Naive thymus-derived CD4-positive, alpha-beta T cell (primary cell): Measurements from ENCODE around the gene RNF150. TPM values are rescaled to one million over a fixed set of nuclear protein-coding genes. Genes with fewer than 3 reads are reported as not detected.

Source experiments
- ATAC-seq: fragments of 150-1000 bp; cut with Tn5 transposase; 2 replicates; pipeline ENCODE4 v1.10.0; 2021; ENCODE audit warnings: mild to moderate bottlenecking, moderate library complexity
- CTCF ChIA-PET: fragments of 350-600 bp; sonication (Branson Sonifier 250); formaldehyde crosslinking; loops from one replicate; lab custom pipeline; 2021; ENCODE audit warnings: antibody characterized with exemption; lab: Charles Lee
- POLR2A ChIA-PET: fragments of 350-600 bp; sonication (Branson Sonifier 250); formaldehyde crosslinking; loops from one replicate; lab custom pipeline; 2021; ENCODE audit warnings: antibody characterized with exemption, inconsistent platforms; lab: Charles Lee
- DNase-seq, 9 donors: peaks; one replicate each; pipeline versions ENCODE4 v3.0.0 to v3.0.0-alpha.2; 2020 to 2022; ENCODE audit warnings: mixed read lengths in 1 of 9
- H3K27ac ChIP-seq: one replicate; pipeline ENCODE4 v1.7.0; 2013; ENCODE audit warnings: mild to moderate bottlenecking, low read depth, low read length, moderate library complexity
- H3K27me3 ChIP-seq, 2 donors: one replicate each; pipeline ENCODE4 v1.7.0; 2013; ENCODE audit warnings: low read length in 2 of 2, mild to moderate bottlenecking in 2 of 2, moderate library complexity in 2 of 2; ENCODE audit not compliant: control insufficient read depth in 2 of 2, insufficient read depth in 2 of 2
- H3K36me3 ChIP-seq, 3 experiments: 1 replicate in 2 of 3; 2 replicates in 1 of 3; pipeline ENCODE4 v1.7.0; 2013; ENCODE audit warnings: low read length in 3 of 3, mild to moderate bottlenecking in 3 of 3, moderate library complexity in 1 of 3; ENCODE audit not compliant: insufficient read depth in 3 of 3, control insufficient read depth in 2 of 3
- H3K4me1 ChIP-seq, 2 donors: one replicate each; pipeline ENCODE4 v1.7.0; 2013; ENCODE audit warnings: low read length in 2 of 2, mild to moderate bottlenecking in 2 of 2, moderate library complexity in 1 of 2; ENCODE audit not compliant: control insufficient read depth in 2 of 2, insufficient read depth in 2 of 2
- H3K4me3 ChIP-seq: 2 replicates; pipeline ENCODE4 v1.7.0; 2013; ENCODE audit warnings: mild to moderate bottlenecking, low read length
- H3K9me3 ChIP-seq, 3 experiments: 1 replicate in 2 of 3; 2 replicates in 1 of 3; pipeline ENCODE4 v1.7.0; 2013; ENCODE audit warnings: low read length in 3 of 3; ENCODE audit not compliant: control insufficient read depth in 2 of 3
- H3K27ac Mint-ChIP-seq, 9 donors: one replicate each; pipeline ENCODE4 v1.8.0; 2020 to 2022; ENCODE audit warnings: mixed read lengths in 9 of 9, mild to moderate bottlenecking in 8 of 9, moderate library complexity in 5 of 9, inconsistent platforms in 2 of 9
- H3K27me3 Mint-ChIP-seq, 5 donors: one replicate each; pipeline ENCODE4 v1.8.0; 2021 to 2022; ENCODE audit warnings: mixed read lengths in 5 of 5, mild to moderate bottlenecking in 1 of 5
- H3K36me3 Mint-ChIP-seq, 5 donors: one replicate each; pipeline ENCODE4 v1.8.0; 2020 to 2022; ENCODE audit warnings: mixed read lengths in 5 of 5, mild to moderate bottlenecking in 3 of 5, inconsistent platforms in 1 of 5
- H3K4me1 Mint-ChIP-seq, 7 donors: one replicate each; pipeline ENCODE4 v1.8.0; 2020 to 2022; ENCODE audit warnings: mixed read lengths in 7 of 7, mild to moderate bottlenecking in 3 of 7, inconsistent platforms in 1 of 7
- H3K4me3 Mint-ChIP-seq, 10 donors: one replicate each; pipeline ENCODE4 v1.8.0; 2020 to 2022; ENCODE audit warnings: mild to moderate bottlenecking in 10 of 10, mixed read lengths in 10 of 10, moderate library complexity in 6 of 10, inconsistent platforms in 2 of 10
- H3K9me3 Mint-ChIP-seq, 11 donors: one replicate each; pipeline ENCODE4 v1.8.0; 2020 to 2022; ENCODE audit warnings: mixed read lengths in 11 of 11, mild to moderate bottlenecking in 4 of 11, inconsistent platforms in 1 of 11, moderate library complexity in 1 of 11
- intact Hi-C, 2 donors: fragments of 100-400 bp; cut with micrococcal nuclease; formaldehyde crosslinking; loops; one replicate each; pipeline ENCODE4 v1.15.1; 2023
- polyA plus RNA-seq, 2 donors: library from polyadenylated mRNA; unstranded; fragments of 300-500 nt; fragmentation: Illumina TruSeq; gene quantifications; one replicate each; pipeline ENCODE4 v1.2.3, GENCODE V29; 2021
- total RNA-seq, 6 experiments: library from RNA in 5 of 6; stranded (reverse) in 5 of 6; gene quantifications; 1 replicate in 5 of 6; 2 replicates in 1 of 6; pipeline ENCODE4 v1.2.3 and lab custom pipeline; 2021 to 2026

The RNF150 gene
- total and polyA plus RNA-seq, 7 experiments from 2014 or later, result 0.02 TPM; not detected in 6

GRCh38 chr4:141036786-141037185 is 96.5 kb downstream of the RNF150 start:
- H3K9me3 ChIP-seq, result no peaks in the 10 kb centered on the region
- no peak for DNase-seq
- H3K4me1 Mint-ChIP-seq, result no peaks in the 10 kb centered on the region
- H3K9me3 Mint-ChIP-seq, result peaks cover 0 to 3% (median 0%) of the 10 kb centered on the region in 11 donors
- no peaks in the 10 kb centered on the region for H3K36me3 Mint-ChIP-seq
- H3K27me3 Mint-ChIP-seq, result peaks cover 0 to 9% (median 4%) of the 10 kb centered on the region in 5 donors
- no peaks in the 10 kb centered on the region for H3K36me3 ChIP-seq
- no peak overlapping the region for H3K4me3 Mint-ChIP-seq
- no peak overlapping the region for H3K27ac Mint-ChIP-seq
- ChIA-PET POLR2A (no interaction called here), CTCF (no interaction called here)
- no peak overlapping the region for H3K27ac ChIP-seq
- H3K27me3 ChIP-seq, result no peaks in the 10 kb centered on the region
- intact Hi-C loops, result no loop called here
- ATAC-seq, result no peak
- H3K4me1 ChIP-seq, result no peaks in the 10 kb centered on the region
- no peak overlapping the region for H3K4me3 ChIP-seq

GRCh38 chr4:141035920-141036319 is 97.3 kb downstream of the RNF150 start:
- CTCF ChIA-PET, result no interaction called here
- Mint-ChIP-seq H3K9me3 (peaks cover 0 to 3% (median 0%) of the 10 kb centered on the region in 11 donors), H3K4me1 (no peaks in the 10 kb centered on the region), H3K27ac (no peak overlapping the region), H3K27me3 (peaks cover 0 to 9% (median 4%) of the 10 kb centered on the region in 5 donors), H3K4me3 (no peak overlapping the region), H3K36me3 (no peaks in the 10 kb centered on the region)
- Histone ChIP-seq H3K27ac (no peak overlapping the region), H3K4me1 (no peaks in the 10 kb centered on the region), H3K4me3 (no peak overlapping the region), H3K27me3 (no peaks in the 10 kb centered on the region), H3K36me3 (no peaks in the 10 kb centered on the region), H3K9me3 (no peaks in the 10 kb centered on the region)
- ATAC-seq, result no peak
- intact Hi-C loops, result no loop called here
- no peak for DNase-seq
- POLR2A ChIA-PET, result no interaction called here

- POLR2A ChIA-PET, result interaction anchor here (0.6 kb wide), 1 partner anchor 121 kb away, joined by 3 read pairs; no protein-coding TSS in a partner anchor
- Mint-ChIP-seq H3K4me3 (no peak overlapping the region), H3K27me3 (peaks cover 0 to 5% (median 4%) of the 10 kb centered on the region in 5 donors), H3K36me3 (no peaks in the 10 kb centered on the region), H3K9me3 (peaks cover 0 to under 1% (median 0%) of the 10 kb centered on the region in 11 donors), H3K4me1 (no peaks in the 10 kb centered on the region), H3K27ac (no peak overlapping the region)
- Histone ChIP-seq H3K36me3 (no peaks in the 10 kb centered on the region), H3K4me1 (no peaks in the 10 kb centered on the region), H3K27me3 (no peaks in the 10 kb centered on the region), H3K4me3 (no peak overlapping the region), H3K27ac (no peak overlapping the region), H3K9me3 (no peaks in the 10 kb centered on the region)
- intact Hi-C loops, result no loop called here
- DNase-seq (no peak), ATAC-seq (no peak)
- CTCF ChIA-PET, result no interaction called here
These were observed 105.2 kb downstream of the RNF150 start for GRCh38 chr4:141028024-141028529.

- Mint-ChIP-seq H3K9me3 (no peaks in the 10 kb centered on the region), H3K4me1 (no peaks in the 10 kb centered on the region), H3K4me3 (no peak overlapping the region), H3K27me3 (peaks cover 0 to 5% (median 4%) of the 10 kb centered on the region in 5 donors), H3K27ac (no peak overlapping the region), H3K36me3 (no peaks in the 10 kb centered on the region)
- H3K9me3 ChIP-seq, result no peaks in the 10 kb centered on the region
- H3K4me3 ChIP-seq, result no peak overlapping the region
- no peaks in the 10 kb centered on the region for H3K36me3 ChIP-seq
- no peaks in the 10 kb centered on the region for H3K27me3 ChIP-seq
- POLR2A ChIA-PET, result no interaction called here
- ATAC-seq, result no peak
- no peaks in the 10 kb centered on the region for H3K4me1 ChIP-seq
- CTCF ChIA-PET, result no interaction called here
- intact Hi-C loops, result no loop called here
- DNase-seq, result no peak
- H3K27ac ChIP-seq, result no peak overlapping the region
These were observed 105.8 kb downstream of the RNF150 start for GRCh38 chr4:141027421-141027820.

- no peaks in the 10 kb centered on the region for H3K36me3 Mint-ChIP-seq
- H3K27me3 Mint-ChIP-seq, result peaks cover 0 to 5% (median 4%) of the 10 kb centered on the region in 5 donors
- H3K36me3 ChIP-seq, result no peaks in the 10 kb centered on the region
These were observed 106.4 kb downstream of the RNF150 start for GRCh38 chr4:141026900-141027299.

GRCh38 chr4:141023051-141023450 is 110.2 kb downstream of the RNF150 start:
- Histone ChIP-seq H3K4me3 (no peak overlapping the region), H3K36me3 (no peaks in the 10 kb centered on the region), H3K27me3 (no peaks in the 10 kb centered on the region), H3K27ac (no peak overlapping the region), H3K4me1 (no peaks in the 10 kb centered on the region), H3K9me3 (no peaks in the 10 kb centered on the region)
- H3K27ac Mint-ChIP-seq, result no peak overlapping the region
- ChIA-PET CTCF (no interaction called here), POLR2A (no interaction called here)
- no peaks in the 10 kb centered on the region for H3K36me3 Mint-ChIP-seq
- ATAC-seq, result no peak
- H3K9me3 Mint-ChIP-seq, result no peaks in the 10 kb centered on the region
- H3K27me3 Mint-ChIP-seq, result peaks cover 0 to 12% (median 8%) of the 10 kb centered on the region in 5 donors
- no peak for DNase-seq
- intact Hi-C loops, result no loop called here
- H3K4me3 Mint-ChIP-seq, result no peak overlapping the region
- H3K4me1 Mint-ChIP-seq, result no peaks in the 10 kb centered on the region

More at GRCh38 chr4:141026900-141027299, 106.4 kb downstream of the RNF150 start:
- Histone ChIP-seq H3K4me3 (no peak overlapping the region), H3K27ac (no peak overlapping the region), H3K4me1 (no peaks in the 10 kb centered on the region), H3K27me3 (no peaks in the 10 kb centered on the region), H3K9me3 (no peaks in the 10 kb centered on the region)
- DNase-seq, result no peak
- no peak for ATAC-seq
- Mint-ChIP-seq H3K9me3 (no peaks in the 10 kb centered on the region), H3K4me1 (no peaks in the 10 kb centered on the region), H3K27ac (no peak overlapping the region), H3K4me3 (no peak overlapping the region)
- intact Hi-C loops, result no loop called here
- ChIA-PET CTCF (no interaction called here), POLR2A (no interaction called here)

- intact Hi-C loops, result no loop called here
- CTCF ChIA-PET, result no interaction called here
- no peaks in the 10 kb centered on the region for H3K9me3 ChIP-seq
- DNase-seq, result no peak
- H3K9me3 Mint-ChIP-seq, result no peaks in the 10 kb centered on the region
- ATAC-seq, result no peak
- no peak overlapping the region for H3K27ac ChIP-seq
- no peaks in the 10 kb centered on the region for H3K4me1 ChIP-seq
- H3K4me1 Mint-ChIP-seq, result no peaks in the 10 kb centered on the region
- no peaks in the 10 kb centered on the region for H3K27me3 ChIP-seq
- POLR2A ChIA-PET, result no interaction called here
- no peaks in the 10 kb centered on the region for H3K36me3 ChIP-seq
- H3K27me3 Mint-ChIP-seq, result peaks cover 0 to 12% (median 6%) of the 10 kb centered on the region in 5 donors
- H3K27ac Mint-ChIP-seq, result no peak overlapping the region
- H3K4me3 Mint-ChIP-seq, result no peak overlapping the region
- no peak overlapping the region for H3K4me3 ChIP-seq
- no peaks in the 10 kb centered on the region for H3K36me3 Mint-ChIP-seq
These were observed 111.1 kb downstream of the RNF150 start for GRCh38 chr4:141022111-141022695.
